ACHN (cell line): ENCODE measurements around the gene CXXC5.
A peak's percentile ranks its signal among the peaks of the same experiment; 100 is the strongest.

Experiments used
- DNase-seq: peaks from one replicate; pipeline ENCODE4 v3.0.0-alpha.2; 2015
- in situ Hi-C: cut with HindIII; loops from 2 replicates; pipeline ENCODE4 v1.10.0; 2017; ENCODE audit warnings: low sequenced_read_pairs, low pct_ligation_motif_present, low pct_unique_long_range_greater_than_20kb

The CXXC5 gene

GRCh38 chr5:139671096-139671841 lies 23.1 kb downstream of the CXXC5 start:
- in situ Hi-C loops: no loop called here
- DNase-seq: no peak

- no peak for DNase-seq
- in situ Hi-C loops: no loop called here
These were observed 27.1 kb downstream of the CXXC5 start for GRCh38 chr5:139675213-139675612.

- in situ Hi-C loops: no loop called here
- no peak for DNase-seq
These were observed 27.7 kb downstream of the CXXC5 start for GRCh38 chr5:139675825-139676224.

- no peak for DNase-seq
- in situ Hi-C loops: no loop called here
These were observed 28.3 kb downstream of the CXXC5 start for GRCh38 chr5:139676406-139676805.

GRCh38 chr5:139676951-139677735 lies 29.0 kb downstream of the CXXC5 start:
- in situ Hi-C loops: no loop called here
- peak; percentile 14 for DNase-seq

GRCh38 chr5:139677736-139678613 lies 29.8 kb downstream of the CXXC5 start:
- DNase-seq: no peak
- in situ Hi-C loops: no loop called here

GRCh38 chr5:139678751-139679750 lies 30.9 kb downstream of the CXXC5 start:
- in situ Hi-C loops: no loop called here
- no peak for DNase-seq

- in situ Hi-C loops: no loop called here
- no peak for DNase-seq
These were observed 32.4 kb downstream of the CXXC5 start for GRCh38 chr5:139680368-139681111.

GRCh38 chr5:139681112-139681458 lies 32.9 kb downstream of the CXXC5 start:
- in situ Hi-C loops: no loop called here
- no peak for DNase-seq

- DNase-seq: no peak
- in situ Hi-C loops: no loop called here
These were observed 33.3 kb downstream of the CXXC5 start for GRCh38 chr5:139681466-139681865.

GRCh38 chr5:139682016-139682975 lies 34.1 kb downstream of the CXXC5 start:
- DNase-seq: no peak
- in situ Hi-C loops: no loop called here

GRCh38 chr5:139683295-139684271 lies 35.4 kb downstream of the CXXC5 start:
- DNase-seq: no peak
- in situ Hi-C loops: no loop called here

GRCh38 chr5:139684350-139684880 lies 36.3 kb downstream of the CXXC5 start:
- in situ Hi-C loops: no loop called here
- no peak for DNase-seq

GRCh38 chr5:139684881-139685749 lies 37.0 kb downstream of the CXXC5 start:
- in situ Hi-C loops: no loop called here
- no peak for DNase-seq
